ENCODE measurements around the gene ZNF616.
"Not testable (repeated sequence)": the region's sequence is repeated elsewhere in the genome, so short reads cannot be mapped to it uniquely, and the experiment has no call there.

ZNF616 gene

DNA sequence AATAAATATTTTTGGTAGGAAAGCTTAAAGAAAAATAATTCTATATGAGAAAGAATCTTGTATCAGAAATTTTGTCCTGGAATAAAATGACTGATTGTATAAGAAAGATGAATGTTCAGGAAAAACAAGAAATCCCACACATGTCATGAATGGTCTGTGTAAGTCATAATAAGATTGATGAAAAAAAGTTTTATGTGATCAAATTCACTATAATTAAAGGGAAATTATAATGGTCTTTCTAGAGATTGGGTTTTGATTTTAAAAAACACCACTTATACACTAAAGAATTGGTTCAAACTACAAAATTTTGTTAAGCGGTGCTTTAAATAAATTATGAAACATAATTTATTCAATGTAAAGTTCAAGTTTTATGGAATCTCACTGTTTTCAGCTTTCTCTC is 37.0 kb downstream of the ZNF616 start:
- no peak for DNase-seq

DNA sequence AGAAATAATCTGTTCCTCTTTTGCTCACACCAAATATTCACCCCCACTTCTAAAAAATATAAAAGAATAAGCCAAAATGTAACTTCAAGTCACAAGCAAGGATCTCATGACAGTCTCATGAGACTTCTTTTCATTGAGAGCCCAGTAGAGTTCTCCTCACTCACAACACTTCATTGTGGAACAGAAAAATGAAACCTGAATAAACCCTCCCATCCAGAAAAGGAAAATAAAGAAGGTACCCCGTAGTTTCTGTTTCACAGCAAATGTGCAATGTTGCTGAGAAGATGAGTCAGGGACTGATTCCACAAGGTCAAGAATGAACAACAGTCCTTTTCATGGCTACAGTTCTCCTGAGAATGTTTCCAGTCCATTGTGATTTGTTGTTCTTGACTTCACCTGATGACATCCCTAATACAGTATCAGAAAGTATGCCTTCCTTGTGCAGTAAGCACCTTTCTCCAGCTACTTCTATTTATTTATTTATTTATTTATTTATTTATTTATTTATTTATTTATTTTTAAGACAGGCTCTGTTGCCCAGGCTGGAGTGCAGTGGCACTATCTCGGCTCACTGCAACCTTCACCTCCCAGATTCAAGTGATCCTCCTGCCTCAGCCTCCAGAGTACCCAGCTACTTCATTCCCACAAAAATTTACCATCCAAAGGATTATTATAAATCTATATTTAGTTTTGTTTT is 37.7 kb downstream of the ZNF616 start:
- DNase-seq: peak in 1 of 3 donors; percentile 4

DNA sequence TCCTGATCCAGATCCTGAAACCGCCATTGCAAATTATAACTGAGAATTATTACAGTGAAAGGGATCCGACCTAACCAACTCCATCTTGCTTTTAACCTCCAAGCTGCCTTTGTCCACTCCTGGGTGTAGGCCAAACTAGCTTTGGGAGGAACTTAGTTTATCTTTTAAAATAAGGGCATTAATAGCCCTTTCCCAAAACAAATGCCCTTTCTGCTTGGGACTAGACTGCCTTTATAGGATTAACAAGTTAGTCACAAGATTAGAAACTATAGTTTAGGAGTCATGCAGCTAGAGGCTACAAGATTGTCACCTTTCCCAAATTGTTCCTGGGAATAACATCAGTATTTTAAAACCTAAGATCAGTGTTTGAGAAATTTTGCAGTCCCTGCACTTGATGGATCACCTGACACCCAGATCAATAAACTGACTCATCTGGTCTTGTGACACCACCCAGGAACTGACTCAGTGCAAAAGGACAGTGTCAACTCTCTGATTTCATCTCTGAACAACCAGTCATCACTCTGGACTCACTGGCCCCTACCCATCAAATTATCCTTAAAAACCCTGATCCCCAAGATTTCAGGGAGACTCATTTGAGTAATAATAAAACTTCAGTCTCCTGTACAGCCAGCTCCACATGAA is 40.1 kb downstream of the ZNF616 start:
- DNase-seq: no peak

DNA sequence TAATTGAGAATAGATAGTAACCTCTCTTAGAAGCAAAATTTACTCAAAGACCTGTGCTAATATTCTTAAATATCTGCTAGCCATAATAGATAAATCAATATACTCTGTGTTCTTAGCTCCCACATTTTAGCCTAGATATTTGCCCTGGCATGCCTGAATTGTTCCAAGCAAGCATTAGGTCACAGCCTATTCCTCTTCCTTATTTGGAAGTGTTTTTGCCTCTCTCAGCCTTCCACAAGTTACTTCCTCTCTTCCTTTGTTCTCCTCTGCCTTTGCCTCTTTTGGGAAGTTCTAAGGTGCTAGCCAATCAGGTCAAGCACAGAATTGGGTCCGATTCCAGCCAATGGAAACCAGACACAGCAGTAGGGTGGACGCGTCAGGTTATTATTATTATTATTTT is 43.3 kb downstream of the ZNF616 start:
- not testable (repeated sequence) for DNase-seq

DNA sequence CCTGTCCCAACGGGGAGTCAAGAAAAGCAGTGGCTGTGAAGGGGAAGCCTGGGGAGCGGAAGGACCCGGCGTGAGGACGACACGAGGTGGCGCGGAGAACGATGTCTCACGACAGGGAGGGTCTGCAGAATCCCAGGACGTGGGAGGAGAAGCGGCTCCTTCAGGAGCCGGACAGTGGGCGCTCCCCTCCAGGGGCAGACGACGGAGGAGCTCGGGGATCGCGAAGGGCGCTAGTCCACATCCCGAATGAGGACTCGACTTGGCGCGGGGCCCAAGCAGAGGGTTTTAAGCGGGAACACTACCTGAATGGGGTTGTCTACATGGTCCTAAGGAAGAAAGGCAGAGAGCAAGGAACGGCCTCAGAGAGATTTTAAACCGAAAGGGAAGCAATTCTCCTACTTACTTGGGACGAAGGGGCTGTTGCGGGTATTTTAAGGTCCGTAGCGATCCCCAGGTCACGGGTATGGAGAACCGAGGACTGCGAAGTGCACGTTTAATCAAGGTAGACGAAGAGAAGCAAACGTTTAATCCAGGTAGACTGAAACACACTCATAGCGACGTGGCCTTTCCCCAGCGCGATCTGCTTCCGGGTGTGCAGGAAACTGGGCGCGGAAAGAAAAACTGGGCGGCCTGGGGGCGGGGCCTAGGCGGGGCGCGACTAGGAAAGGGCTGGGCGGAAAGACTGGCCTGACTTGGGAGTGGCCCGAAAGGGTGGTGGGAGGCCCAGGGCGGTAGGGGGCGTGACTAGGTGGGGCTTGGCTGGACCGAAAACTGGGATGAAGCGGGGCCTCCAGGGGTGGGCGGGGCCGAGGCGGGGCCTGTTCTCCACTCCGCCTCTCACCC is 44.3 kb downstream of the ZNF616 start, which contains the start of gene ZNF841:
ZNF841 (minus strand) TSS at position 594 of the 843 bp plus-strand sequence. CDS start 10,964 bp downstream, outside the sequence.
- DNase-seq: peak; percentile 88 to 94 (median 92)

DNA sequence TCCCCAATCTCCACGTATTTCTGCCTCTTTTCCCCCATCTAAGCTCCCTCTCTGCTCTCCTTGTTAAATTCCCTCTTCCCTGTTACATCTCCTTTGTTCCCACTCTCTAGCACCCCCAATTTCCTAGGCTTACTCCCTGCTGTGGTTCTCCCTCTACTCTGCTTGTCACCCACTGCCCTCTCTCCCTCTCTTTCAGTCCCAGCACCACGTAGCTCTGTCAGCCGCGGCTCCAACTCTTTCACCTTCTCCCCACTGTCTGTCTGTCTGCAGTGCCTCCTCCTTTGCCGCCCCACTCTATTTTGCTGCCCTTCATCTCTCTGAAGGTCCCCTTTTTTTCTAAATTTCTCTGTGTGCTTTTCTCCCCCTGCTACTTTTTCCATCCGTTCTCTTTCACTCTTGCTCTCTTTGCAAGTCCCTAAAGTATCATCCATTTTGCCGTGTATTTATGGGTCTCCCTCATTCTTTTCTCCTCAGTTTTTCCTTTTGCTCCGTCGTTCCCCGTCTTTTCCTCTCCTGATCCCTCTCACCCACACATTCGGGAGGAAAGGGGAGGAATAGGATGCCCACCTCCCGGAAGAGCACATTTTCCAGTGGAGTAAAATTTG is 45.1 kb downstream of the ZNF616 start:
- DNase-seq: no peak

DNA sequence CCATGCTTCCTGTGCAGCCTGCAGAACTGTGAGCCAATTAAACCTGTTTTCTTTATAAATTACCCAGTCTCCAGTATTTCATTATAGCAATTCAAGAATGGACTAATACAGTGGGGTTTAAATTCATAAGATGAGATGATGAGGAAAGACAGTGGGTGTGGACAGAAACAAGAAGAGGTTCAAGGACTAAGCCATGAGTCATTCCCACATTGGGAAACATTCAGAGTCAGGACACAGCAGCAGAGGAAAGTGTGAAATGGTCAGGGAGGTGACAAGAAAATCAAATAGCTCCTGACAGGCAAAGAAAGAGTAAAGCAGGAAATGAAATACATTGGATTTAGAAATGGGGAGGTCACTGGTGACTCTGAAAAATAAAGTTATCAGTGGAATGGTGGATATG is 53.3 kb downstream of the ZNF616 start:
- peak in 1 of 3 donors; percentile 18 for DNase-seq

DNA sequence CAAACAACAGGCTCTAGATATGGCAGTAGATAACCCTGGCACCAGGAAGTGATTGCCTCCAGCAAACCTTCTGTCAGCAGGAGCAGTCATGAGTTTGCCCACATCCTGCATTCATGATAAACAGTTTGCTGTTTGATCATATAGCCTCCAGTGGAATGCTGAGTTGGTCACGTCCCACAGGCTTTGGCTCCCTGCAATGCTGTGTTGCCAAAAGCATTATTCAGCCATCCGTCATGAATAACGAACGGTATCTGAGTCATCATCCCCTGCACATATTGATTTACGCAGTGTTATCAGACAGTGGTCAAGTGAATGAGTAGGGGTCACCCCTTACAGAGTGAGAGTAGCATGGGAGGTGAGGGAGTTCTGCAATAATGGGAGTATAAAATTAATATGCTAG is 69.2 kb downstream of the ZNF616 start:
- no peak for DNase-seq

DNA sequence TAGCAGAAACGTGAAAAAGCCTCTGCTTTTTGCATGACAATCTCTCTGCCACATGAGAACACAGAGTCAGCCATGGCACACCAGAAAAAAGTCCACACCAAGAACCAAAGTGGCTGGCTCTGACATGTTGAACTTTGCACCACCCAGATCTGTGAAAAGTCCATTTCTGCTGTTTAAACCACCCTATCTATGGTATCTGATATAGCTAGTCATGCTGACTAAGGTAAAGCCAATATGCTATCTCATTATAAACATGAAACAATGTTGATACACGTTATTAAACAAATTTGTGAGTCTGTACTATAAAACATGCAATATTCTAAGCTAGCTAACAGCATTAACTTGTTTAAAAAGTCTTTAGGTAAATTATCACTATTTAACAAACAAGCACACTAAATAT is 70.1 kb downstream of the ZNF616 start:
- DNase-seq: no peak

DNA sequence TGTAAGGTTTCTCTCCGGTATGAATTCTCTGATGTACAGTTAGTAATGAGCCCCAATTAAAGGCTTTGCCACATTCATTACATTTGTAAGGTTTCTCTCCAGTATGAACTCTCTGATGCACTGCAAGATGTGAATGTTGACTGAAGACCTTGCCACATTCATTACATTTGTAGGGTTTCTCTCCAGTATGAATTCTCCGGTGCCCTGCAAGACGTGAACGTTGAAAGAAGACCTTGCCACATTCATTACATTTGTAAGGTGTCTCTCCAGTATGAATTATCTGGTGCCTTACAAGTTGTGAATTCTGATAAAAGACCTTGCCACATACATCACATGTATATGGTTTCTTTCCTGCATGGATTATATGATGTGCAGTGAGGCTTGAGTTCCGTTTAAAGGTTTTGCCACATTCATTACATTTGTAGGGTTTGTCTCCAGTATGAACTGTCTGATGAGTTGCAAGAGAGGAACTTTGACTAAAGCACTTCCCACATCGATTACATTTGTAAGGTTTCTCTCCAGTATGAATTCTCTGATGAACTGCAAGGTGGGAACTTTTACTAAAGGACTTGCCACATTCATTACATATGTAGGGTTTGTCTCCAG is 73.4 kb downstream of the ZNF616 start:
- DNase-seq: no peak

DNA sequence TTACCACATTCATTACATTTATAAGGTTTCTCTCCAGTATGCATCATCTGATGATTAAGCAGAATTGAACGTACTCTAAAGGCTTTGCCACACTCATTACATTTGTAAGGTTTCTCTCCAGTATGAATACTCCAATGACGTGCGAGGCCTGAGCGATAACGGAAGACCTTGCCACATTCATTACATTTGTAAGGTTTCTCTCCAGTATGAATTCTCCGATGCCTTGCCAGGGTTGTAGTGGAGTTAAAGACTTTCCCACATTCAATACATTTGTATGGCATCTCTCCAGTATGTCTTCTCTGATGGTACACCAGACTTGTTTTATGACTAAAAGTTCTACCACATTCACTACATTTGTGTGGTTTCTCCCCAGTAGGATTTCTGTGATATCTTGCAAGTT is 74.3 kb downstream of the ZNF616 start:
- DNase-seq: no peak

Measured in suppressor macrophage treated with lipopolysaccharide for 1 hour (primary cell).